ENCODE results near the gene SYNC.

DNA sequence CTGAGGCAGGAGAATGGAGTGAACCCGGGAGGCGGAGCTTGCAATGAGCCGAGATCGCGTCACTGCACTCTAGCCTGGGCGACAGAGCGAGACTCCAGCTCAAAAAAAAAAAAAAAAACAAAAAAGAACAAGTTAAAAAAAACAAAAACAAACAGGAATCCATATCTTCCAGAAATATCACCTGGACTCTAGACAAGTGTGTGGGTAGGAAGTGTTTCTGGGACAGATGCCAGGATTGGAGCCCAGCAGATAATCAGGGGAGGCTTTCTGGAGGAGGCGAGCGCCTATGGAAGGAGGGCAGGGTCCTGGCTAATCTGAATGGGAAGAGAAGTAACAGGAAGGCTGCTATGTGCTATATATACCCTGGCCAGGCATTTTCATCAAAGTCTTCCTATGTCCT is 43.6 kb upstream of the SYNC start:
- TF ChIP-seq, protein P1, sequence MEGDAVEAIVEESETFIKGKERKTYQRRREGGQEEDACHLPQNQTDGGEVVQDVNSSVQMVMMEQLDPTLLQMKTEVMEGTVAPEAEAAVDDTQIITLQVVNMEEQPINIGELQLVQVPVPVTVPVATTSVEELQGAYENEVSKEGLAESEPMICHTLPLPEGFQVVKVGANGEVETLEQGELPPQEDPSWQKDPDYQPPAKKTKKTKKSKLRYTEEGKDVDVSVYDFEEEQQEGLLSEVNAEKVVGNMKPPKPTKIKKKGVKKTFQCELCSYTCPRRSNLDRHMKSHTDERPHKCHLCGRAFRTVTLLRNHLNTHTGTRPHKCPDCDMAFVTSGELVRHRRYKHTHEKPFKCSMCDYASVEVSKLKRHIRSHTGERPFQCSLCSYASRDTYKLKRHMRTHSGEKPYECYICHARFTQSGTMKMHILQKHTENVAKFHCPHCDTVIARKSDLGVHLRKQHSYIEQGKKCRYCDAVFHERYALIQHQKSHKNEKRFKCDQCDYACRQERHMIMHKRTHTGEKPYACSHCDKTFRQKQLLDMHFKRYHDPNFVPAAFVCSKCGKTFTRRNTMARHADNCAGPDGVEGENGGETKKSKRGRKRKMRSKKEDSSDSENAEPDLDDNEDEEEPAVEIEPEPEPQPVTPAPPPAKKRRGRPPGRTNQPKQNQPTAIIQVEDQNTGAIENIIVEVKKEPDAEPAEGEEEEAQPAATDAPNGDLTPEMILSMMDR (IDR thresholded peaks at IDR 0.05) = no peak
- TF ChIP-seq POLR2A (IDR thresholded peaks at IDR 0.05) = no peak

All from testis (tissue), 2 donors.